ENCODE data around the gene THOC2.
"Not testable (repeated sequence)": the region's sequence is repeated elsewhere in the genome, so short reads cannot be mapped to it uniquely, and the experiment has no call there.

Gene THOC2, protein sequence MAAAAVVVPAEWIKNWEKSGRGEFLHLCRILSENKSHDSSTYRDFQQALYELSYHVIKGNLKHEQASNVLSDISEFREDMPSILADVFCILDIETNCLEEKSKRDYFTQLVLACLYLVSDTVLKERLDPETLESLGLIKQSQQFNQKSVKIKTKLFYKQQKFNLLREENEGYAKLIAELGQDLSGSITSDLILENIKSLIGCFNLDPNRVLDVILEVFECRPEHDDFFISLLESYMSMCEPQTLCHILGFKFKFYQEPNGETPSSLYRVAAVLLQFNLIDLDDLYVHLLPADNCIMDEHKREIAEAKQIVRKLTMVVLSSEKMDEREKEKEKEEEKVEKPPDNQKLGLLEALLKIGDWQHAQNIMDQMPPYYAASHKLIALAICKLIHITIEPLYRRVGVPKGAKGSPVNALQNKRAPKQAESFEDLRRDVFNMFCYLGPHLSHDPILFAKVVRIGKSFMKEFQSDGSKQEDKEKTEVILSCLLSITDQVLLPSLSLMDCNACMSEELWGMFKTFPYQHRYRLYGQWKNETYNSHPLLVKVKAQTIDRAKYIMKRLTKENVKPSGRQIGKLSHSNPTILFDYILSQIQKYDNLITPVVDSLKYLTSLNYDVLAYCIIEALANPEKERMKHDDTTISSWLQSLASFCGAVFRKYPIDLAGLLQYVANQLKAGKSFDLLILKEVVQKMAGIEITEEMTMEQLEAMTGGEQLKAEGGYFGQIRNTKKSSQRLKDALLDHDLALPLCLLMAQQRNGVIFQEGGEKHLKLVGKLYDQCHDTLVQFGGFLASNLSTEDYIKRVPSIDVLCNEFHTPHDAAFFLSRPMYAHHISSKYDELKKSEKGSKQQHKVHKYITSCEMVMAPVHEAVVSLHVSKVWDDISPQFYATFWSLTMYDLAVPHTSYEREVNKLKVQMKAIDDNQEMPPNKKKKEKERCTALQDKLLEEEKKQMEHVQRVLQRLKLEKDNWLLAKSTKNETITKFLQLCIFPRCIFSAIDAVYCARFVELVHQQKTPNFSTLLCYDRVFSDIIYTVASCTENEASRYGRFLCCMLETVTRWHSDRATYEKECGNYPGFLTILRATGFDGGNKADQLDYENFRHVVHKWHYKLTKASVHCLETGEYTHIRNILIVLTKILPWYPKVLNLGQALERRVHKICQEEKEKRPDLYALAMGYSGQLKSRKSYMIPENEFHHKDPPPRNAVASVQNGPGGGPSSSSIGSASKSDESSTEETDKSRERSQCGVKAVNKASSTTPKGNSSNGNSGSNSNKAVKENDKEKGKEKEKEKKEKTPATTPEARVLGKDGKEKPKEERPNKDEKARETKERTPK (N-terminal part only)

DNA sequence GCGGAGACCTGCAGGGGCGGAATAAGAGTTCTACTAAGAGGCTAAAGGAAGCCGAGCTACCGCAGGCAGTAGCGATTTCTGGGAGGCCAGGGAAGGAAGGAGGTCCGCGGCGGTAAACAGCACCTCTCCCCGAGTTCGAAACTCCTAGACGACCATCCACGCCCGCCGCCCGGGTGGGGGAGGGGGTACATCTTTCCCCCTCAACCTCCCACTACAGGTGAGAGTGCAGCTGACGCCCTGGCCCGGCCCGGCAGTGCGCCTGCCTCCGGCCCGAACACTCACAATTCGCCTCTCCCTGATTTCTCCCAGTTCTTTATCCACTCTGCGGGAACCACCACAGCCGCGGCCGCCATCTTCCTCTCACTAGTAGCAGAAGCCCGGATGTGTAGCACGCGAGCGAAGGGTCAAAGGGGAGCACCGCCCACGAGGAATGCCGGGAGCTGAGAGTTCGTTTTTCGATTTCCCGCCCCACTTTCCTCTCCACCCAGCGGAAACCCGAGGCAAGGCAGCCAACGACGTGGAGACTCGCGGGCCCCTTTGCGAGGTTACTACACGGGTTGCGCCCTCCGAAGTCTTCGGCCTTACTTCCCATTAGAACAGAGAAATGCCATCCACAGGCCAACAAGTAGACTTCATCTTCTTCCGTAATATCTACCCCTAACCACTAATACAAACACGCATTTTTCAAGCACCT lies at the start of gene THOC2:
Gene THOC2, minus strand, starts transcription at position 383 of the 694 bp plus-strand sequence. Its CDS starts 30 bp downstream, at position 353.
- H3K4me3 ChIP-seq (ENCODE audit: low read depth, low read length), result peak within 1 kb of the TSS; percentile 79
- peak within 1 kb of the TSS; percentile 80 for H2AFZ ChIP-seq
- peaks cover 13% of the 10 kb centered on the region for H3K79me2 ChIP-seq
- H3K4me2 ChIP-seq (ENCODE audit: low read length), result peak within 1 kb of the TSS; percentile 69
- H3K4me1 ChIP-seq, result no peaks in the 10 kb centered on the region
- H3K9ac ChIP-seq, result peak within 1 kb of the TSS; percentile 37
- no peaks in the 10 kb centered on the region for H3K9me3 ChIP-seq (ENCODE audit: control insufficient read depth, low read length)
- no peaks in the 10 kb centered on the region for H3K27me3 ChIP-seq (ENCODE audit: control insufficient read depth, insufficient read depth, low read length)
- TF ChIP-seq, protein P1, sequence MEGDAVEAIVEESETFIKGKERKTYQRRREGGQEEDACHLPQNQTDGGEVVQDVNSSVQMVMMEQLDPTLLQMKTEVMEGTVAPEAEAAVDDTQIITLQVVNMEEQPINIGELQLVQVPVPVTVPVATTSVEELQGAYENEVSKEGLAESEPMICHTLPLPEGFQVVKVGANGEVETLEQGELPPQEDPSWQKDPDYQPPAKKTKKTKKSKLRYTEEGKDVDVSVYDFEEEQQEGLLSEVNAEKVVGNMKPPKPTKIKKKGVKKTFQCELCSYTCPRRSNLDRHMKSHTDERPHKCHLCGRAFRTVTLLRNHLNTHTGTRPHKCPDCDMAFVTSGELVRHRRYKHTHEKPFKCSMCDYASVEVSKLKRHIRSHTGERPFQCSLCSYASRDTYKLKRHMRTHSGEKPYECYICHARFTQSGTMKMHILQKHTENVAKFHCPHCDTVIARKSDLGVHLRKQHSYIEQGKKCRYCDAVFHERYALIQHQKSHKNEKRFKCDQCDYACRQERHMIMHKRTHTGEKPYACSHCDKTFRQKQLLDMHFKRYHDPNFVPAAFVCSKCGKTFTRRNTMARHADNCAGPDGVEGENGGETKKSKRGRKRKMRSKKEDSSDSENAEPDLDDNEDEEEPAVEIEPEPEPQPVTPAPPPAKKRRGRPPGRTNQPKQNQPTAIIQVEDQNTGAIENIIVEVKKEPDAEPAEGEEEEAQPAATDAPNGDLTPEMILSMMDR (IDR thresholded peaks at IDR 0.05), result peak; percentile 31
- no peaks in the 10 kb centered on the region for H3K36me3 ChIP-seq (ENCODE audit: control insufficient read depth, insufficient read depth, low read length)
- H3K27ac ChIP-seq, result peak within 1 kb of the TSS; percentile 80

DNA sequence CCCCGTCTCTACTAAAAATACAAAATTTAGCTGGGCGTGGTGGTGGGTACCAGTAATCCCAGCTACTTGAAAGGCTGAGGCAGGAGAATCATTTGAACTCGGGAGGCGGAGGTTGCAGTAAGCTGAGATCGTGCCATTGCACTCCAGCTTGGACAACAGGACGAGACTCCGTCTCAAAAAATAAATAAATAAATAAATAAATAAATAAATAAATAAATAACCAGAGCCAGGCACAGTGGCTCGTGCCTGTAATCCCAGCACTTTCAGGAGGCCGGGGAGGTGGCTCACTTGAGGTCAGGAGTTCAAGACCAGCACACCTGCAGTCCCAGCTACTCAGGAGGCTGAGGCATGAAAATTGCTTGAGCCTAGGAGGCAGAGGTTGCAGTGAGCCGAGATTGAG lies 48.9 kb upstream of the THOC2 start:
- not testable (repeated sequence) for H3K4me3 ChIP-seq (ENCODE audit: low read depth, low read length); H3K4me2 ChIP-seq (ENCODE audit: low read length); H3K36me3 ChIP-seq (ENCODE audit: control insufficient read depth, insufficient read depth, low read length); H3K9ac ChIP-seq; H3K27me3 ChIP-seq (ENCODE audit: control insufficient read depth, insufficient read depth, low read length); H2AFZ ChIP-seq; H3K27ac ChIP-seq; H3K9me3 ChIP-seq (ENCODE audit: control insufficient read depth, low read length); H3K79me2 ChIP-seq
- H3K4me1 ChIP-seq, result peaks cover 13% of the 10 kb centered on the region

DNA sequence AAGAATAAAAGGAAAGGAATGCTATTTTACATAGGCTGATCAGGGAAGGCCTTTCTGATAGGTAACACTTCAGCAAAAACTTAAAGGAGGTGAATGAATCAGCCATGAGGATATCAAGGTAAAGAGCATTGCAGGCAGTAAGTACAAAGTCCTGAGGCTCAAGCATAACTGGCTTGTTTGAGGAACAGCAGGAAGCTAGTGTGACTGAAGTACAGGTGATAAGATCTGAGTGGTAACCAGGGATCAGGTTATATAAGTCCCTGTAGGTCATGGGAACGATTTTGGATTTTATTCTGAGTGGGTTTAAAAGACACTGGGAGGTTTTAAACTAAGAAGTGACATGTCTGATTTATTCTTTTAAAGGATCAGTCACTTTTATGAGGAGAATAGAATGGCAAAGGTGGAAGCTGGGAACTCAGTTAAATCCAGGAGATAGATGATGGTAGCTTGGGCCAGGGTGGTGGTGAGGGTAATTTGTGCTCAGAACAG lies 47.1 kb upstream of the THOC2 start:
- Histone ChIP-seq H3K4me1 (peaks cover 13% of the 10 kb centered on the region), H3K79me2 (no peaks in the 10 kb centered on the region), H3K27ac (peak overlapping the region; percentile 82), H3K4me3 (ENCODE audit: low read depth, low read length) (no peak overlapping the region), H2AFZ (peak overlapping the region; percentile 57), H3K9ac (no peak overlapping the region), H3K36me3 (ENCODE audit: control insufficient read depth, insufficient read depth, low read length) (no peaks in the 10 kb centered on the region), H3K27me3 (ENCODE audit: control insufficient read depth, insufficient read depth, low read length) (no peaks in the 10 kb centered on the region), H3K9me3 (ENCODE audit: control insufficient read depth, low read length) (no peaks in the 10 kb centered on the region), H3K4me2 (ENCODE audit: low read length) (peak overlapping the region; percentile 17)
- TF ChIP-seq, protein P1 (IDR thresholded peaks at IDR 0.05), result no peak

DNA sequence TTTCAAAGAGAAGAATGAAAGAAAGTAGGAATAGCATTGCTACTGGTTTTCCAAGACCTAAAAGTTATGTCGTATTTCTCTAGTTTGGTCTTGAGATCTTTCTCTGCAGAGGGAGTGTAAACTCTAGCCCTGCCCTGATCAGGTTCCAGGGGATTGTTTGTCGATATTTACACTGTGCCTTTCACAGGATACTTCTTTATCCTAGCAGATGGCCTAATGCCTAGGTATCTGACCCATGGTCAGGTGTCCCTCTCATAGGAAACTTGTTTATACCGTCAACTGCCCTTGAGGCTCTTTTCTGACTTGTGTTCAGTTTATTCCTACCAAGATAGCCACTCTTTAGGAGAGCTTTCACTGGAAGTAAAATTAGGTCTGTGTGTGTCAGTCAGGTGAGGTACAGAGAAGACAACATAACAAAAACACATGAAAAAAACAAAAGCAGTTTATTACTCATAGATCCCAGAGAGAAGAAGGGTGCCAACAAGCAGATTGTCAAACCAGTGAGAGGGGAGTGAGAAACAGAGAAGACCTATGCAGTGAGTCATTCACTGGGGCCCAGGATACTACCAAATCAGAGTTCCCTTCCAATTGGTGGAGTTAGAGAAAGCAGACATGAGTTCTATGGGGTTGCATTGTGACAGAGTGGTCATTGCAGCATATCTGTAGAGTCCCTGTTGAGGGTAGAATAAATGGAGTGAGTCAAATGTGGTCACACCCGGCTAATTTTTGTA lies 40.6 kb upstream of the THOC2 start:
- H3K36me3 ChIP-seq (ENCODE audit: control insufficient read depth, insufficient read depth, low read length), result no peaks in the 10 kb centered on the region
- no peaks in the 10 kb centered on the region for H3K27me3 ChIP-seq (ENCODE audit: control insufficient read depth, insufficient read depth, low read length)
- no peak overlapping the region for H2AFZ ChIP-seq
- no peak overlapping the region for H3K4me3 ChIP-seq (ENCODE audit: low read depth, low read length)
- H3K79me2 ChIP-seq, result no peaks in the 10 kb centered on the region
- H3K9ac ChIP-seq, result no peak overlapping the region
- no peak overlapping the region for H3K4me2 ChIP-seq (ENCODE audit: low read length)
- H3K27ac ChIP-seq, result no peak overlapping the region
- H3K4me1 ChIP-seq, result no peaks in the 10 kb centered on the region
- TF ChIP-seq, protein P1 (IDR thresholded peaks at IDR 0.05), result no peak
- no peaks in the 10 kb centered on the region for H3K9me3 ChIP-seq (ENCODE audit: control insufficient read depth, low read length)

Data from parathyroid adenoma (tissue), 2 donors.